Measurements from ENCODE around the gene INTS1. TPM values are rescaled to one million over a fixed set of nuclear protein-coding genes. Genes with fewer than 3 reads are reported as not detected.

The INTS1 gene
- total RNA-seq, 1 donor: 66.2 TPM

DNA sequence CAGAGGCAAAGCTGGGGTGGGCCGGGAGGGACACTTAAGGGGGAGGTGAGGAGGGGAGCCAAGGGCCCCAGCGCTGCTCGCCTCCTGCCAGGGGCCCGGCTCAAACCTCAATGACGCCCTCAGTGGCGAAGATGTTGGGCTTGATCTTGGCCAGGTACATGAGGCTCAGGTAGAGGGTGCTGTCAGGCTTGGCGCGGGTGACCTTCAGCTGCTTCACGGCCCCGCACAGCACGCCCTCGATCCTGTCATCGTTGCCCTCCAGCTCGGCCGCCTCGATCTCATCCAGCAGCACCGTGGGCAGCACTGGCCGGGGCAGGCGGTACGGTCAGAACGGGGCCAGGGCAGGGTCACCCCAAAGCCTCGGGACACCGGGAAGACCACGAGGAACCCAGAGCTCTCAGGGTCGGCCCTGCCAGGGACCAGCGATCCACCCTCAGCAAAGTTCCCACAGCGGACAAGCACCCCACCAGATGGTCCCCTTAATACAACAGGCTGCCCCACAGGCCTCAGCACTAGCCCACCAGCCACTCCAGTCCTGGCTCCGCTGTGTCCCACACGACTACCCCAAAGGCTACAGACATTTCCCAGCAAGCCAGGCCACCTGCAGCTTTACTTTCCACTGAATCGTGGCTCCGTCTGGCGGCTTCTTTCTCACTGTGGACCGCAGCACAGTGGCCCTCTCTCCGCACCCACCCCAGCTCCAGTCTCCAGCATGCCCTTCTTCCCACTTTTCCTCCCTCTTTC, 4.0 kb downstream of the INTS1 start:
- peaks cover 41% of the 10 kb centered on the region for H3K79me2 ChIP-seq (ENCODE audit: insufficient read depth, low read length)
- no peak overlapping the region for H2AFZ ChIP-seq (ENCODE audit: low read length)
- H3K36me3 ChIP-seq (ENCODE audit: insufficient read depth, low read length): peaks cover 39% of the 10 kb centered on the region
- H3K9me3 ChIP-seq (ENCODE audit: low read depth, low read length): no peaks in the 10 kb centered on the region
- no peak for DNase-seq (ENCODE audit: insufficient read length, low spot score, missing footprints)
- peaks cover 11% of the 10 kb centered on the region for H3K4me1 ChIP-seq (ENCODE audit: insufficient read depth, low read length)
- no peak for TF ChIP-seq CTCF (IDR thresholded peaks at IDR 0.05; ENCODE audit: extremely low read depth, low read depth, low read length)
- no peaks in the 10 kb centered on the region for H3K27me3 ChIP-seq (ENCODE audit: insufficient read depth, low read length)
- no peak overlapping the region for H3K4me2 ChIP-seq (ENCODE audit: insufficient read depth, low read length)
- no peak overlapping the region for H3K27ac ChIP-seq (ENCODE audit: low read depth, low read length)
- H3K4me3 ChIP-seq (ENCODE audit: insufficient read depth, low read length): no peak overlapping the region
- peaks cover 27% of the 10 kb centered on the region for H4K20me1 ChIP-seq (ENCODE audit: insufficient read depth, low read length)

- Histone ChIP-seq H3K36me3 (ENCODE audit: insufficient read depth, low read length) (peaks cover 39% of the 10 kb centered on the region), H3K9me3 (ENCODE audit: low read depth, low read length) (no peaks in the 10 kb centered on the region)
Observed at GRCh38 chr7:1499367-1500029, 4.7 kb downstream of the INTS1 start.

GRCh38 chr7:1498370-1499305, 5.6 kb downstream of the INTS1 start:
- Histone ChIP-seq H3K79me2 (ENCODE audit: insufficient read depth, low read length) (peaks cover 36% of the 10 kb centered on the region), H3K4me3 (ENCODE audit: insufficient read depth, low read length) (no peak overlapping the region), H4K20me1 (ENCODE audit: insufficient read depth, low read length) (peaks cover 24% of the 10 kb centered on the region), H3K27me3 (ENCODE audit: insufficient read depth, low read length) (no peaks in the 10 kb centered on the region), H3K4me2 (ENCODE audit: insufficient read depth, low read length) (no peak overlapping the region), H3K36me3 (ENCODE audit: insufficient read depth, low read length) (peaks cover 39% of the 10 kb centered on the region), H3K4me1 (ENCODE audit: insufficient read depth, low read length) (peaks cover 11% of the 10 kb centered on the region), H2AFZ (ENCODE audit: low read length) (no peak overlapping the region), H3K9me3 (ENCODE audit: low read depth, low read length) (no peaks in the 10 kb centered on the region), H3K27ac (ENCODE audit: low read depth, low read length) (no peak overlapping the region)
- no peak for DNase-seq (ENCODE audit: insufficient read length, low spot score, missing footprints)
- TF ChIP-seq CTCF (IDR thresholded peaks at IDR 0.05; ENCODE audit: extremely low read depth, low read depth, low read length): no peak

More at GRCh38 chr7:1499367-1500029, 4.7 kb downstream of the INTS1 start:
- Histone ChIP-seq H3K27me3 (ENCODE audit: insufficient read depth, low read length) (no peaks in the 10 kb centered on the region), H3K4me3 (ENCODE audit: insufficient read depth, low read length) (no peak overlapping the region), H3K4me1 (ENCODE audit: insufficient read depth, low read length) (peaks cover 11% of the 10 kb centered on the region), H3K27ac (ENCODE audit: low read depth, low read length) (no peak overlapping the region), H4K20me1 (ENCODE audit: insufficient read depth, low read length) (peaks cover 27% of the 10 kb centered on the region), H3K79me2 (ENCODE audit: insufficient read depth, low read length) (peaks cover 41% of the 10 kb centered on the region), H2AFZ (ENCODE audit: low read length) (no peak overlapping the region), H3K4me2 (ENCODE audit: insufficient read depth, low read length) (no peak overlapping the region)
- TF ChIP-seq CTCF (IDR thresholded peaks at IDR 0.05; ENCODE audit: extremely low read depth, low read depth, low read length): no peak
- no peak for DNase-seq (ENCODE audit: insufficient read length, low spot score, missing footprints)
